H9 (cell line): Measurements from ENCODE around the gene CSTF3. TPM values are rescaled to one million over a fixed set of nuclear protein-coding genes. Genes with fewer than 3 reads are reported as not detected.
A peak's percentile ranks its signal among the peaks of the same experiment; 100 is the strongest.
"Not testable (repeated sequence)": the region's sequence is repeated elsewhere in the genome, so short reads cannot be mapped to it uniquely, and the experiment has no call there.

Experiments
- DNase-seq: peaks from one replicate; pipeline ENCODE4 v3.0.0-alpha.2; 2017
- H2AFZ ChIP-seq: one replicate; pipeline ENCODE4 v1.6.1; 2013; ENCODE audit warnings: mild to moderate bottlenecking, low read length, control low read depth, moderate library complexity
- H2AK5ac ChIP-seq: 2 replicates; pipeline ENCODE4 v1.6.1; 2013; ENCODE audit warnings: low read length, control low read depth, mixed read lengths; ENCODE audit not compliant: insufficient read length
- H2BK120ac ChIP-seq: one replicate; pipeline ENCODE4 v1.6.1; 2013; ENCODE audit warnings: low read depth, mild to moderate bottlenecking, low read length, control low read depth, inconsistent platforms; ENCODE audit not compliant: poor library complexity, severe bottlenecking
- H2BK12ac ChIP-seq: 2 replicates; pipeline ENCODE4 v1.6.1; 2013; ENCODE audit warnings: low read length, control low read depth, mixed read lengths, low read depth; ENCODE audit not compliant: insufficient read length
- H2BK15ac ChIP-seq: 2 replicates; pipeline ENCODE4 v1.6.1; 2013; ENCODE audit warnings: low read depth, low read length, control low read depth
- H2BK20ac ChIP-seq: one replicate; pipeline ENCODE4 v1.6.1; 2013; ENCODE audit warnings: low read depth, mild to moderate bottlenecking, low read length, control low read depth, inconsistent platforms; ENCODE audit not compliant: poor library complexity, severe bottlenecking
- H2BK5ac ChIP-seq: 2 replicates; pipeline ENCODE4 v1.6.1; 2013; ENCODE audit warnings: low read length, control low read depth, mixed read lengths; ENCODE audit not compliant: insufficient read length
- H3K14ac ChIP-seq: 2 replicates; pipeline ENCODE4 v1.6.1; 2013; ENCODE audit warnings: low read length, control low read depth; ENCODE audit not compliant: insufficient read depth
- H3K18ac ChIP-seq: 2 replicates; pipeline ENCODE4 v1.6.1; 2013; ENCODE audit warnings: low read depth, mild to moderate bottlenecking, mixed read lengths, low read length, control low read depth; ENCODE audit not compliant: insufficient read length
- H3K23ac ChIP-seq: 2 replicates; pipeline ENCODE4 v1.6.1; 2013; ENCODE audit warnings: low read length, control low read depth, mixed read lengths, low read depth; ENCODE audit not compliant: insufficient read length
- H3K23me2 ChIP-seq: 2 replicates; pipeline ENCODE4 v1.6.1; 2013; ENCODE audit warnings: low read depth, mild to moderate bottlenecking, mixed read lengths, low read length, control low read depth; ENCODE audit not compliant: insufficient read length, poor library complexity, severe bottlenecking
- H3K27ac ChIP-seq: 2 replicates; pipeline ENCODE4 v1.5.1; 2013; ENCODE audit warnings: low read length, control low read depth, mixed read lengths, low read depth; ENCODE audit not compliant: insufficient read length
- H3K27me3 ChIP-seq: 2 replicates; pipeline ENCODE4 v1.6.1; 2013; ENCODE audit warnings: low read length, control low read depth, inconsistent platforms; ENCODE audit not compliant: insufficient read depth
- H3K4ac ChIP-seq: 2 replicates; pipeline ENCODE4 v1.6.1; 2013; ENCODE audit warnings: low read depth, mild to moderate bottlenecking, control low read depth, inconsistent platforms, low read length, moderate library complexity
- H3K4me1 ChIP-seq: 2 replicates; pipeline ENCODE4 v1.6.1; 2013; ENCODE audit warnings: low read length, control low read depth, inconsistent platforms; ENCODE audit not compliant: insufficient read depth
- H3K4me2 ChIP-seq: 2 replicates; pipeline ENCODE4 v1.6.1; 2013; ENCODE audit warnings: low read length, control low read depth, mixed read lengths; ENCODE audit not compliant: insufficient read length, insufficient read depth
- H3K56ac ChIP-seq: 2 replicates; pipeline ENCODE4 v1.6.1; 2013; ENCODE audit warnings: low read depth, mild to moderate bottlenecking, mixed read lengths, low read length, control low read depth; ENCODE audit not compliant: insufficient read length
- H3K79me1 ChIP-seq: 2 replicates; pipeline ENCODE4 v1.6.1; 2013; ENCODE audit warnings: low read depth, mild to moderate bottlenecking, moderate library complexity, low read length, control low read depth, inconsistent platforms; ENCODE audit not compliant: insufficient read depth, poor library complexity, severe bottlenecking
- H3K79me2 ChIP-seq: 2 replicates; pipeline ENCODE4 v1.6.1; 2013; ENCODE audit warnings: low read length, control low read depth, inconsistent platforms; ENCODE audit not compliant: insufficient read depth
- H3K9ac ChIP-seq: 2 replicates; pipeline ENCODE4 v1.6.1; 2013; ENCODE audit warnings: low read length, control low read depth, mixed read lengths; ENCODE audit not compliant: insufficient read length; ENCODE audit errors: extremely low read depth
- H3K9me3 ChIP-seq: one replicate; pipeline ENCODE4 v1.6.1; 2013; ENCODE audit warnings: low read depth, low read length, inconsistent platforms; ENCODE audit not compliant: control insufficient read depth
- H3T11ph ChIP-seq: one replicate; pipeline ENCODE4 v1.6.1; 2013; ENCODE audit warnings: mild to moderate bottlenecking, low read length, control low read depth, inconsistent platforms
- H4K20me1 ChIP-seq: one replicate; pipeline ENCODE4 v1.6.1; 2013; ENCODE audit not compliant: control insufficient read depth, insufficient read length, insufficient read depth
- H4K5ac ChIP-seq: 2 replicates; pipeline ENCODE4 v1.6.1; 2013; ENCODE audit warnings: low read depth, mild to moderate bottlenecking, mixed read lengths, low read length, control low read depth; ENCODE audit not compliant: insufficient read length
- H4K8ac ChIP-seq: replicated peaks from 2 replicates; pipeline ENCODE4 v1.6.1; 2013; ENCODE audit warnings: low read length, control low read depth, mixed read lengths, low read depth; ENCODE audit not compliant: insufficient read length
- H4K91ac ChIP-seq: 2 replicates; pipeline ENCODE4 v1.6.1; 2013; ENCODE audit warnings: low read depth, mild to moderate bottlenecking, moderate library complexity, mixed read lengths, low read length, control low read depth; ENCODE audit not compliant: insufficient read length
- H3K27ac Mint-ChIP-seq, 3 experiments: 2 replicates in 2 of 3; 3 replicates in 1 of 3; pipeline ENCODE4 v1.8.0; 2020 to 2021; ENCODE audit warnings: mixed read lengths in 3 of 3, mild to moderate bottlenecking in 1 of 3, moderate library complexity in 1 of 3
- H3K27me3 Mint-ChIP-seq: 2 replicates; pipeline ENCODE4 v1.8.0; 2021; ENCODE audit warnings: low read depth, mild to moderate bottlenecking, moderate library complexity, mixed read lengths
- H3K36me3 Mint-ChIP-seq, 3 experiments: 2 replicates in 2 of 3; 3 replicates in 1 of 3; pipeline ENCODE4 v1.8.0; 2020 to 2021; ENCODE audit warnings: low read depth in 3 of 3, mixed read lengths in 3 of 3; ENCODE audit not compliant: insufficient read depth in 1 of 3
- H3K4me1 Mint-ChIP-seq, 2 experiments: 2 replicates each; pipeline ENCODE4 v1.8.0; 2020; ENCODE audit warnings: mixed read lengths in 2 of 2
- H3K4me3 Mint-ChIP-seq, 2 experiments: 2 replicates in 1 of 2; 3 replicates in 1 of 2; pipeline ENCODE4 v1.8.0; 2020 to 2021; ENCODE audit warnings: mild to moderate bottlenecking in 2 of 2, mixed read lengths in 2 of 2, moderate library complexity in 1 of 2
- H3K9me3 Mint-ChIP-seq, 2 experiments: 2 replicates in 1 of 2; 3 replicates in 1 of 2; pipeline ENCODE4 v1.8.0; 2020; ENCODE audit warnings: mild to moderate bottlenecking in 2 of 2, mixed read lengths in 2 of 2, moderate library complexity in 1 of 2
- CTCF ChIP-seq: fragments of 200-600 bp; sonication (generic); conservative IDR thresholded peaks from 3 replicates; pipeline ENCODE4 v1.8.0; 2021; ENCODE audit warnings: antibody characterized with exemption, mild to moderate bottlenecking
- WGBS: extraction: QIAGEN DNeasy Blood & Tissue Kit; methylation state at CpG from one replicate; pipeline ENCODE4 v1.1.7; 2013; ENCODE audit warnings: missing lambda C conversion rate, low lambda C conversion rate, mixed read lengths; ENCODE audit not compliant: insufficient read length; ENCODE audit errors: extremely low coverage; 5-methylcytosine and 5-hydroxymethylcytosine counted together
- total RNA-seq: library from RNA; stranded (reverse); gene quantifications from 2 replicates; pipeline ENCODE4 v1.2.1, GENCODE V29; 2021

The CSTF3 gene
- total RNA-seq, 1 experiment from 2014 or later = 41.5 TPM

- Mint-ChIP-seq H3K9me3 (no peaks in the 10 kb centered on the region), H3K27ac (no peak overlapping the region; a peak in 1 of 7 replicates), H3K36me3 (peaks cover 0 to 15% (median 13%) of the 10 kb centered on the region in 3 experiments; a peak in 6 of 7 replicates), H3K4me3 (no peak overlapping the region), H3K4me1 (peaks cover 26 to 27% of the 10 kb centered on the region in 2 experiments), H3K27me3 (no peaks in the 10 kb centered on the region)
- Histone ChIP-seq H3K23me2 (no peaks in the 10 kb centered on the region), H3K4ac (no peak overlapping the region), H2BK20ac (no peak overlapping the region), H4K5ac (no peak overlapping the region), H3K79me1 (no peaks in the 10 kb centered on the region), H3K9me3 (no peaks in the 10 kb centered on the region), H3K27ac (peak overlapping the region; percentile 78), H3K18ac (no peak overlapping the region), H3K4me1 (no peaks in the 10 kb centered on the region; the same call in 1 of the 2 replicates), H2AK5ac (no peak overlapping the region), H3K79me2 (no peaks in the 10 kb centered on the region), H3K27me3 (no peaks in the 10 kb centered on the region), H3K14ac (no peak overlapping the region), H4K8ac (no peak overlapping the region), H2BK5ac (no peak overlapping the region), H3T11ph (no peak overlapping the region), H3K4me2 (no peak overlapping the region), H4K20me1 (no peaks in the 10 kb centered on the region), H2BK120ac (no peak overlapping the region), H4K91ac (no peak overlapping the region), H2BK12ac (no peak overlapping the region), H3K9ac (no peak overlapping the region), H3K23ac (no peak overlapping the region), H2AFZ (no peak overlapping the region), H2BK15ac (no peak overlapping the region), H3K56ac (no peak overlapping the region)
- WGBS = no CpG with 5 or more reads among the region's 2 CpGs
- no peak for TF ChIP-seq CTCF
- no peak for DNase-seq
These were observed 36.3 kb downstream of the CSTF3 start for GRCh38 chr11:33125025-33125424.

- not testable (repeated sequence) for H3K9me3 Mint-ChIP-seq, H3K23me2 ChIP-seq, H2BK120ac ChIP-seq, H4K8ac ChIP-seq, H3K23ac ChIP-seq, H3K56ac ChIP-seq, H3K9ac ChIP-seq, H4K20me1 ChIP-seq, H3K27me3 Mint-ChIP-seq, H4K5ac ChIP-seq, H3K79me1 ChIP-seq, H3K18ac ChIP-seq, H2AK5ac ChIP-seq, H3K4me2 ChIP-seq, H4K91ac ChIP-seq, H2BK12ac ChIP-seq, H2BK5ac ChIP-seq, H3K4me1 ChIP-seq, H3T11ph ChIP-seq, H3K9me3 ChIP-seq, H3K27me3 ChIP-seq, H3K27ac ChIP-seq, H2BK15ac ChIP-seq, H3K14ac ChIP-seq, H2AFZ ChIP-seq, H3K79me2 ChIP-seq, H2BK20ac ChIP-seq, H3K4ac ChIP-seq
- peak overlapping the region; percentile 89 to 96 (median 94); a peak in 6 of 7 replicates for H3K27ac Mint-ChIP-seq
- H3K4me3 Mint-ChIP-seq = peak overlapping the region in 1 of 2 experiments; percentile 20; a peak in 1 of 5 replicates
- peaks cover 0 to 15% (median 13%) of the 10 kb centered on the region in 3 experiments; a peak in 6 of 7 replicates for H3K36me3 Mint-ChIP-seq
- peaks cover 21 to 23% of the 10 kb centered on the region in 2 experiments for H3K4me1 Mint-ChIP-seq
- WGBS = no CpG with 5 or more reads among the region's 1 CpG
- DNase-seq = peak; percentile 46
These were observed 38.6 kb downstream of the CSTF3 start for GRCh38 chr11:33122696-33123095.
